Measurements from ENCODE around the gene ATP1A3.
"Not testable (repeated sequence)": the region's sequence is repeated elsewhere in the genome, so short reads cannot be mapped to it uniquely, and the experiment has no call there.

Gene ATP1A3
- total RNA-seq, result 0.09 to 0.24 reads per million in 2 experiments

DNA sequence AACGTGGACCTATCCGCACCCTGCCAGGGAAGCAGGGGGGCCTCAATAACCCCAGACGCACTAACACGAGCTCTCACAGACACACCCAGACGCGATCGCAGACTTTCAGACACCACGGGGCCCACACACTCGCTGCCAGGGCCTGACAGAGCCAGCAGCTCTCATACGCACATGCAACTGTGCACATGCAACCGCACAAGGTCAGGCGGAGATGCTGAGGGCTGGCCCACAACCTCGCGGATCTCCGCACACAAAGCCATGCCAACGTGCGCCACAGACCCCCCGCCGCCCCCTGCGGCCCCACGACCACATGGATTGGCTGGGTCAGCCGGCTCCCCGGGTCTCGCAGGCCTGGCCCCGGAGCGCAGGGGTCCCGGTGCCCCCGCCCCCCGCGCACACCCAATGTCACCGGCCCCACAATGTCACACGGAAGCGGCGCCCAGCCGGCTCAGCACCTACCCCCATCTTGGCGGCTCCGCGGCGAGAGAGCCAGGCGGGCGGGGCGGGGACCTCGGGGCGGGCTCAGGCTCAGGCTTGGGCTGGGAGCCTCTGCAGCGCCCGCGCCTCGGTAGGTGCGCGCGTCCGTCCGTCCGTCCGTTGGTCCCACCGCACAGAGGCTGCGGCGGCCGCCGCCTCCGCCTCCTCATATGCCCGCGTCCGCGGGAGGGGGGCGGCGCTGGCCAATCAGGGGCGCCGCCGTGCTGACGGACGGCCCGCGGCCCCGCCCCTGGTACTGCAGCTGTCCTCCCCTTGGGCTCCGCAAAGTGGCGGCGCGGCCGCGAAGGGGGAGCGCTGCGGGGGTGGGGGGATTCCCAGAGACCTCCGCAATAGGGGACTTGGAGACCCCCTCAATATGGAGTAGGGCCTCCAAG lies at the start of gene ATP1A3:
Gene ATP1A3, minus strand, starts transcription at position 619 of the 872 bp plus-strand sequence. Its CDS starts 154 bp downstream, at position 465.
- peak; percentile 30 for DNase-seq (ENCODE audit: low read depth)

DNA sequence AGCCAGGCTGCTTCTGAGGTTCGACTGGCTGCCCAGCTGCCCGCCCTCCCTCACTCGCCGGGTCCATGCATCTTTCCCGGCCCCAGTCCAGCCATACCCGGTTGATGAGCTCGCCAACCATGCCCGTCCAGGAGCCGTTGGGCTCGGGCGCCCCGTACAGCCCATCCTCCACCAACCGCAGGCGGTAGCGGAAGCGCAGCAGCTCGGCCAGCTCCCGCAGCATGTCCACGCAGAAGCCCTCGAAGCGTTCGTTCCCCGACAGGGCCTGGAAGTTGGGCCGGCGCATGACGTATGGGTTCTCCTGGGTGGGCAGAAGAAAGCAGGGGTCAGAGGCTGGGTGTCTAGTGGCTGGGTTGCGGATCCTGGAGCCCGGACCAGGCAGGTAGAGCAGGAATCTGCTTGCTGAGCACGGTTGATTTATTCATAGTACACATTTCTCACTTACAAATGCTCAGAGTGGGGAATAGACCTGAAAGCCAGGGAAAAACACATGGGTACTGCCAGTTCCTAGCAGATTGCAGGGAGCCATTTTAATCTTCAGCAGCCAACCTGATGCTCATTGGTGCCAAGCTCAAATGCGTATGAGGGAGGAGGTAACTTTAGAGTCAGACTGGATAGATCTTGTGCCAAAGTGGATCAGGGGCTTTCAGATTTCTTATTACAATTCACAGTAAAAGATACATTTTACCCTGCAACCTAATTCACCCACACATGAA lies 48.6 kb upstream of the ATP1A3 start:
- DNase-seq (ENCODE audit: low read depth), result no peak

DNA sequence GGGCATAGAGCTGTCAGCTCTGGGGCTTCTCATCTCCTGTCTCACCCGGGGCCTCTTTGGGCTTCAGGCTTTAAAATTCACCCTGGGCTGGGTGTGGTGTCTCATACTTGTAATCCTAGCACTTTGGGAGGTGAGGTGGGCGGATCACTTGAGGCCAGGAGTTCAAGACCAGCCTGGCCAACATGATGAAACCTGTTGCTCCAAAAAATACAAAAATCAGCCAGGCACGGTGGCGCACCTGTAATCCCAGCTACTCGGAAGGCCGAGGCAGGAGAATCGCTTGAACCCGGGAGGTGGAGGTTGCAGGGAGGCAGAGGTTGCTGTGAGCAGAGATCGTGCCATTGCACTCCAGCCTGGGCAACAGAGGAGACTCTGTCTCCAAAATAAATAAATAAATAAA lies 46.5 kb upstream of the ATP1A3 start:
- DNase-seq (ENCODE audit: low read depth), result not testable (repeated sequence)

DNA sequence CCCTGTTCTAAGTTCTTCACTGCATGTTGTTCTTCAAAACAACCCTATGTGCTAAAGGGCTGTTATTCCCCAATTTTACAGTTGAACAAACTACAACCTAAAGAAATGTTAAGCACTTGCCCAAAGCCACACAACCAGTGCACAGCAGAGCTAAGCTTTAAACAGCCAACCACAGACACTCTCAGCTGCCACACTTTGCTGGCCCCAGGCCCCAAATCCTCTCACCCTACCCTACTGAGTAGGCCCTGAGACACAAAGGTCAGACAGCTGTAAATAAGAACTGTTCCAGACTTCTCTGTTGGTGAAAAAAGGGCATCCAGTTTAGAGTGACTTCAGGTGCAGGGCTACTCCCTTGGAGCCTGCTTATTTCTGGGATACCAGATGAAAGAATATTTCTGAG lies 46.0 kb upstream of the ATP1A3 start:
- DNase-seq (ENCODE audit: low read depth), result no peak

DNA sequence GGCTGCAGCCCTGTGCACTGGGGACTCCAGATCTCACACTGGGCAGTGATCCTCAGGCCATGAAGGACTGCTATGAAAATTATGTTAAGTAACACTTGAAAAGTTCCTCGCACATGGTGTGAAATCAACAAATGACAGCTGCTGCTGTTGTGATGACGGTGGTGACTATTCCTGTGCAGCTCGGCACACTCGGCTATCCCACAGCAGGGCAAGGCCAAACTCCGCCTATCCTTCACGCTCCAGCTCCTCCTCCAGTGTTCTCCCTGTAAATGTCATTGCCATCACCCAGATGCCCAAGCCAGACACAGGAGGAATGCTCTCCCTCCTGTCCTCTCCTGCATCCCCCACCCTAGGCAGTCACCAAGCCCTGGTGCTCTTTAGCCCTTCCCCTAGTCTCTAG lies 44.6 kb upstream of the ATP1A3 start:
- no peak for DNase-seq (ENCODE audit: low read depth)

DNA sequence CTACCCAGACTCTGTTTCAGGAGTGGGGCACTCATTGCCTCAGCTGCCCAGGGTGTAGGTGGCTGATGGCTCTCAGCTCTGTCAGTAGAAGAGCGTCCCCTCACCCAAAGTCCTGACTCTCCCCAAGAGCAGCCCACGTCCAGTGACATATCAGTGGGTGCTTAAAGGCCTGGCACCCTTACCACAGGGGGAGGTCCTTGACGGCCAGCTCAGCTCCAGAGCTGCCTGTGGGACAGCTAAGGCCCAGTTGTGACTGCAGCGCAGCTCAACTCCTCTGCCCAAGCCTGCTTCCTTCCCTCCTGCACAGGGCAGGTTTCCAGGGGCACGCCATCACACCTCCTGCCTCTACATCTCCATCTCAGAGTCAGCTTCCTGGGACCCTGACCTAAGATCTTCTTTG lies 43.6 kb upstream of the ATP1A3 start:
- no peak for DNase-seq (ENCODE audit: low read depth)

DNA sequence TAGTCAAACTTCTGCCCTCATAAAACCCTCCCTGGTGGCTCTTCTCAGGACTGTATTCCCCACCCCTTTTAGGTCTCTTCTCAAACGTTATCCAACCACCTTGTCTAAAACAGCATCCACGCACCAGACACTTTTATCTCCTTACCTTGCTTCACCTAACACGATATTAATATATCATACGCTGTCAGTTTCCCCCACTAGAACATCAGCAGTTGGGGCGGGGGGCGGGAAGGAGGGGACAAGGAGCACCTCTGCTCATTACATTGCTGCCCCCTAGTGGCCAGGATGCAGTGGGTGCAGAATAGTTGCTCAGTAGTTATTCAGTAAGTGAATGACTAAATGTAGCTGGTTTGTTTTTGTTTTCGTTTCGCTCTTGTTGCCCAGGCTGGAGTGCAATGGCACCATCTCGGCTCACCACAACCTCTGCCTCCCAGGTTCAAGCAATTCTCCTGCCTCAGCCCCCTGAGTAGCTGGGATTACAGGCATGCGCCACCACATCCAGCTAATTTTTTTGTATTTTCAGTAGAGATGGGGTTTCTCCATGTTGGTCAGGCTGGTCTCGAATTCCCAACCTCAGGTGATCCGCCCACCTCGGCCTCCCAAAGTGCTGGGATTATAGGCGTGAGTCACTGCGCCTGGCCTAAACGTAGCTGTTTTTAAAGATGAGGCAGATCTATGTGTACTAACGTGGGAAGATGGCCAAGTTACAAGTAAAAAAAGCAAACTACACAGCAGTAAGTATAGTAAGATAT lies 40.8 kb upstream of the ATP1A3 start:
- DNase-seq (ENCODE audit: low read depth), result peak; percentile 47

DNA sequence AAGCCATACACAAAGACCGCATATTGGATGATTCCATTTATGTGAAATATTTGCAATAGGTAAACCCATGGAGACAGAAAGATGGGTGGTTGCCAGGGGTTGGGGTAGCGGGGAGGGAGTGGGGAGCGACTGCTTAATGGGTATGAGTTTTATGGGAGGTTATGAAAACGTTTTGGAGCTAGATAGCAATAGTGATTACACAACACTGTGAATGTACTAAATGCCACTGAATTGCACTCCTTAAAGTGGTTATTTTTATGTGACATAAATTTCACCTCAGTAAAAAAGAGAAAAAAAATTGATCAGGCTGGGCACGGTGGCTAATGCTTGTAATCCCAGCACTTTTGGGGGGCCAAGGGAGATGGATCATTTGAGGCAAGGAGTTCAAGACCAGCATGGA lies 39.4 kb upstream of the ATP1A3 start:
- no peak for DNase-seq (ENCODE audit: low read depth)

DNA sequence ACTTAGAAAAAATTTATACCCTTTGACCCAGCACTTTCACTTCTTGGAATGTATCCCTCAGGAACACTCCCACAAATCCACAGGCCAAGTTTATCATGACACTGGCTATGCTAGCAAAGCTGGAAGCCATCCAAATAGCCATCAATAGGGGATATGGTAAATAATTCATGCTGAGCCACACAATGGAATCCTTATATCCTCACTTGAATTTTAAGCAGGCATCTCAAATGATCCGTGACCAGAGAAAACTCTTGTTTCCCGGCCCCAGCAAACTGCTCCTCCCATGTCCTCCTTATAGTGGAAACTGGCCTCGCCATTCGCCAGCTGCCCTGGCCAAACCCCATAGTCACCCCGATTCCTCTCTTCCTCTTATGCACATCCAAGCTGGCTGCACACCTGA lies 38.4 kb upstream of the ATP1A3 start:
- no peak for DNase-seq (ENCODE audit: low read depth)

DNA sequence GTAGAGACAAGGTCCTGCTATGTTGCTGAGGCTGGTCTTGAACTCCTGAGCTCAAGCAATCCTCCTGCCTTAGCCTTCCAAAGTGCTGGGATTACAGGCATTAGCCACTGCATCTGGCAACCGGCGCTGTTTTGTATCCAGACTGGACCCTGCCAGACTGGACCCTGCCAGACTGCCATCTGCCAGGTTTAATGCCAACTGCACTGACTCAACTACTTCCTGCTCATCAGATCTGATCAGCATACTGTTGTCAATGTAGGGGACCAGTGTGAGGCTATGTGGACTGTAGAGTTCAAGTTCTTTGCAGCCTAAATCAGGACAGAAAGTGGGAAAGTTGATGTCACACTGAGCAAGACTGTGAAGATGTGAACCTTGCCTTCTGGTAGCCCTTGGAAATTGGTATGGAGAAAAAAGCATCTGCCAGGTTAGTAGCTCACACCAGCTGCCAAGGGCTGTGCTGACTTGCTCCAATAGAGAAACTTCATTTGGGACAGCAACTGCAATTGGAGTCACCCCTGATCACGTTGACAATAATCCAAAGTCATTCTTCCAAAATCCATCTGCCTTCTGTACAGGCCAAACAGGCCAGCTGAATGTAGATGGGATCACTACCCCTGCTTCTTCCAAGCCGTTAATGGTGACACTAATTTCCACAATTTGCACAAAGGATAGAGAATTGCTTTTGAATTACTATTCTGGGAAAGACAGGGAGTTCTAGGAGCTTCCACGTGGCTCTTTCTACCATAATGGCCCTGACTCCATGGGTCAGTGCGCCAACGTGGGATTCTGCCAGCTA lies 36.8 kb upstream of the ATP1A3 start:
- DNase-seq (ENCODE audit: low read depth), result no peak

DNA sequence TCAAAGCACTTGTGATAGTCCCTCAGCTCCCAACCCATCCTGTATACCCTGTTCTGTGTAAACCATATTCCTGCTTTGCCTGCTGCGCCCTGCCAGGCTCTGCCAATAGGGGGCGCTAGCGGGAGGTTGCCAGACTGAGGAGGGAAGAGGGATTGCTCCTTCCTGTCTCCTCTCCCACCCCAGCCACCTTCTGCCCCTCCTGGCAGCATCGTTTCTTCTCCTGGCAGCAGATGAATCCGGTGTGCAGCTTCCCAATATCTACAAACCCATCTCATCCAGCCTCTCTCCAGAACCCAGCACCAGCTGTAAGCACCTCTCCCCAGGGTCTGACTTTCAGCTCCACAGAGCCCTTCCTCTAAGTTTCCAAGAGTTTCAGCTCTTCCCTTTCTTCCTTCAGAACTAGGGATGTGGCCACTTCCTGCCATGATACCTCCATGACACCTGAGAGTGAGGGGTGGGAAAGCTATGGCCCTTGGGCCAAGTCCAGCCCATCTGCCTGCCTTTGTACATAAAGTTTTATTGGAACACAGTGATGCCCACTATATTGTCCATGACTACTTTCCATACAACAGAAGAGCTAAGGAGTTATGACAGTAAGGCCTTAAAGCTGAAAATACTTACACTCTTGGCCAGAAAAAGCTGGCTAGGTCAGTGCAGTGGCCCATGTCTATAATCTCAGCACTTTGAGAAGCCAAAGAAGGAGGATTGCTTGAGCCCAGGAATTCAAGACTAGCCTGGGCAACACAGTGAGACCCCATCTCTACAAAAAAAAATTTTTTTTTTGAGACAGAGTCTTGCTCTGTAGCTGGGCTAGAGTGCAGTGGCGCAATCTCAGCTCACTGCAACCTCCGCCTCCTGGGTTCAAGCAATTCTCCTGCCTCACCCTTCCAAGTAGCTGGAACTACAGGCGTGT lies 34.5 kb upstream of the ATP1A3 start:
- no peak for DNase-seq (ENCODE audit: low read depth)

DNA sequence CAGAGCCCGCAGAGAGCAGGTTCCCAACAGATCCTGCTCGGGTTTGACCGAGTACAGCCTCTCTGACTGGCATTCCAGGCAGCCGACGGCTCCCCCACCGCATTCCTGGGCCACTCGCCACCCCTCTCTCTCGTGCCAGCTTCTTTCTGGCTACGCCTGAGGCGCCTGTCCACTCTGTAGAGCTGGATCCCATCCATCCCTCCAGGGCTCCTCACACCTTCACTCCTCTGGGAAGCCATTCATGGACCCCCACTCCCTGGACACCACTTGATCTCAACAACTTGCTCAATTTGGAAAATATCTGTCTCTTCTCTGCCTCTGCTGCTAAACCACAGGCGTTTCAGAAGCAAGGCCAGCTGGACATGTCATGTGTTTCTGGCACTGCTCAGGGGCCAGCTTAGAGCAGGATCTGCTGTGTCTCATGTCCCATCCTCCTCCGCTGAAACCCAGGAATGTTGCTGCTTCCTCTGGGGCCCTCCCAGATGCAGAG lies 30.6 kb upstream of the ATP1A3 start:
- no peak for DNase-seq (ENCODE audit: low read depth)

DNA sequence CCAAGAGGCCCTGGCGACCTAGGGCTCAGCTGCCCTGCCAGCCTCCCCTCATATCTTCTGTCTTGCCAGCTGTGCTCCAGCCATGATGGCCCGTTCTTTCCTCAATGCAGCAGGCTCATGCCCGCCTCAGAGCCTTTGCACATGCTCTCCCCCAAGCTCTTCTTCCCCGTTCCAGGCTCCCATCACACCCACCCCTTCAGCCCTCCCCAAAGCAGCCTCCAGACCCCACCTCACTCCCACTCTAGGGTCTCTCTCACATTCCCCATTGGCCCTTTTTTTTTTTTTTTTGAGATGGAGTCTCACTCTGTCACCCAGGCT lies 29.9 kb upstream of the ATP1A3 start:
- no peak for DNase-seq (ENCODE audit: low read depth)

DNA sequence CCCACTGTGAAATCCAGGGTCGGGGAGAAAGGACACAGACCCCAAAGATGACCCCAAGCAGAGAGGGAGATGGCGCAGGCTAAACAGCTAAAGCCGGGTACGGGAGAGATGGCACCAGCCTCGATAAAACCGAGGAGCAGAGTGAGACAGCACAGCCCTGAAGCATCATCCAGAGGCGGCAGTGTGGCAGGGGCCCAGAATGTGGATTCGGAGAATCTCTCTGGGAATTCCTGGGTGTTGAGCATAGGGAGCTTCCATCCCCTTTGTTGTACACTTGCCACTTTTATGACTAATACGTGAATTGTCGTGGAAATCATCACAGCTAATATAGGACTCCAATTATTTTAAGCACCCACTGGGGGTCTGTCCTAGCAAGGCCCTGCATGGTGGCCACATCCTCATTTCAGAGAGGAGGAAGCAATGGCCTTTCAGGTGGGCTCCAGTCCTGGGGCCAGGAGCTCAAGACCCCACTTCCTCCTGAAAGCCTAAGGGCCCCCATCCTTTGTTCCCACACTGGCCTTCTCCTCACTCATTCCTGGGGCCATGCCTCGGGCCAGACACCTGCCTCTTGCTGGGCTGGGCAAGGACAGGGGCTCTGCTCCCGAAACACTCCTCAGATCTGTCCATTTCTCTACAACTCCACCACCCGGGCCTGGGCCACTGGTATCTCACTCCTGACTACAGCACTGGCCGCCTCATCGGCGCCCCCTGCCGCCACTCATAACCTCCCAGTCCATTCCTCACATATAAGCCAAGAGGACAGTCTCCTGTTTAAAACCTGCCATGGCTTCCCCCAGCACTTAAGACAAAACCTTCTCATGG lies 29.3 kb upstream of the ATP1A3 start:
- no peak for DNase-seq (ENCODE audit: low read depth)

DNA sequence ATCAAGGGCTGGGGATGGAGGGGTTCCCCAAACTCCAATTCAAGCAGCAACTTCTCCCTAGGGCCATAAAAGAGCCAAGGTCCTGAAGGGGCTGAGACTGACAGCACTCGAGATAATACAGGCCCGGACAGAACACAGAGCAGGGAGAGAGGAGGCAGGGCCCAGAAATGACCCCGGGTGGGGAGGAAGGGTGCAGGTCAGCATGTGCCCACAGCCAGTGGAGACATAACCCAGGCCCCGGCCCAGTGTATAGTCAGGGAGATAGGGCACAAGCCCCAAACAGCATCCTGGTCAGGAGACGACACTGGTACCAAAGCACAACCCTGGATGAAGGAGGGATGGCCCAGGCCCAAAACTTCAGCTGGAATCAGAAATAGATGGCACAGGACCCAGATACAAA lies 28.6 kb upstream of the ATP1A3 start:
- no peak for DNase-seq (ENCODE audit: low read depth)

DNA sequence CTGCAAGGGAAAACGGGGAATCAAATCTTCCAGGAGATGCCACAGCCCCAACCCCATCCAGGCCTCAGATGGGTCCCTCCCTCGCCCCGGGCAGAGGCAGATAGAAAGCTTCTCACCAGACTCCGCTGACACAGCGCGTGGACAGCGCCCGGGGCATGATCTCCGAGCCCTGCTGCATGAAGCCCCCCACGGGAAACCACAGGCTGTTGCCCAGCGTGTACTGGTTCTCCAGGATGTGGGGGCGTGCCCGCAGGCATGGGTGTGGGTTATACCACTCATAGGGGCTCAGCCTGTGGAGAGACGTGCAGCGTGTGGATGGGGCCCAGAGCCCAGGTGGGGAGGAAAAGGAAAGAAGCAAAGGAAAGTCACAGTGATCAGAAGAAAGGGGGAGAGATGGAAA lies 27.2 kb upstream of the ATP1A3 start:
- no peak for DNase-seq (ENCODE audit: low read depth)

DNA sequence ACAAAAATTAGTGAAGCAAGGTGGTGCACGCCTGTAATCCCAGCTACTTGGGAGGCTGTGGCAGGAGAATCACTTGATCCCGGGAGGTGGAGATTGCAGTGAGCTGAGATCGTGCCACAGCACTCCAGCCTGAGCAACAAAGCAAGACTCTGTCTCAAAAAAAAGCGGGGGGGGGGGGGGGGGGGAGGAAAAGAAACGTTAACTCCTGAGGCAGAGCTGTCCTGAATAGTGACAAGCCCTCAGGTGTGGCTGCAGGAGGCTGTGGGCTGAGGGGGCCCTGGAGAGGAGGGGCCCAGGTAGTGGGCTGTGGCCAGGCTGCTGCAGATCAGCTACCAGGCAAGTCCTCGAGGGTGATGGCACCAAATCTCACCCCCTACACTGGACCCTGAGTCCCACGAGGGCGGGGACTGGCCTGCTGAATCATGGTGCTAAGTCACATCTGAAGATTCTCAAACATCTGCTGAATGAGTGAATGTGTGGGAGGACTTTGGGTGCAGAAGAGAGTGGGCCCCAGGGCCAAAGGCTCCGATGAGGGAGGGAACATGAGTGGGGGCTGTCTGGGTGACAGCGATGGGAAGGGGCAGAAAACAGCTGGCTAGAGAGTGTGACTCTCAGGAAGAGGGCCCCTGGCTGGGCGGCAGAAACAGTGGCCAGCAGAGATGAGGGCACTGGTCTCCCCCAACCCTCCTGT lies 24.6 kb upstream of the ATP1A3 start:
- DNase-seq (ENCODE audit: low read depth), result no peak

DNA sequence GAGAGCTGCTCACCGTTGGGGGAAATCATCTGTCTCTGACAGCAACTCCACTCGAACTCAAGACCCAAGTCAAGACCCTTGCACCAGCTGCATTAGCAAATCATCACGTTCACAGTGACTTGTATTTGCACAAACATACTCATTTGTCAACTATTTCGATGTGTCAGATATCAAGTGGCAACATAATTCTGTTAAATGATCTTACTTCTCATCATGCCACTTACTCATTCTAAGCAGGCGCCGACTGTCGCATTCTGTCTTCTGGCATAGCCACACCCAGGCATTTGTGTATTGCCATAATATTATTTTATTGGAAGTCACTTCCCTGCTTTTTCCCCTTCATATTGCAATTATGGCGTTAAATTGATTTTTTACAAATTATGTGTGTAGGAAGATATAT lies 23.0 kb upstream of the ATP1A3 start:
- no peak for DNase-seq (ENCODE audit: low read depth)

DNA sequence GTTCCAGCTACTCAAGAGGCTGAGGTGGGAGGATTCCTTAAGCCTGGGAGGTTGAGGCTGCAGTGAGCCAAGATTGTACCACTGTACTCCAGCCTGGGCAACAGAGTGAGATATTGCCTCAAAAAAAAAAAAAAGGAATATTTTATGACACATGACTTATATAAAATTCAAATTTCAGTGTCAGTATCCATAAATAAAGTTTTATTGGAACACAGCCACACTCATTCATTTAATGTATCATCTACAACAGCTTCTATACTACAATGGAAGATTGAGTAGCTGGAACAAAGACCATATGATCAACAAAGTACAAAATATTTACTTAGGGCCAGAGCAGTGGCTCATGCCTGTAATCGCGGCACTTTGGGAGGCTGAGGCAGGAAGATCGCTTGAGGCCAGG lies 18.7 kb upstream of the ATP1A3 start:
- DNase-seq (ENCODE audit: low read depth), result not testable (repeated sequence)

Data from T follicular helper cell (primary cell).